GM18858 (cell line): ENCODE measurements around the gene FAM76B.
"Not testable (repeated sequence)": the region's sequence is repeated elsewhere in the genome, so short reads cannot be mapped to it uniquely, and the experiment has no call there.

Source experiments
- ATAC-seq: cut with Tn5 transposase; IDR thresholded peaks from one replicate; pipeline ENCODE4 v1.9.1; 2021; ENCODE audit not compliant: unreplicated experiment

The FAM76B gene

GRCh38 chr11:95789506-95790122 lies at the start of gene FAM76B:
Gene FAM76B (minus strand): TSS chr11:95789782. CDS start chr11:95789478, 304 bp downstream.
- peak; percentile 64 for ATAC-seq

GRCh38 chr11:95835768-95836488 lies 46.3 kb upstream of the FAM76B start:
- peak; percentile 80 for ATAC-seq

GRCh38 chr11:95835351-95835750 lies 45.8 kb upstream of the FAM76B start:
- no peak for ATAC-seq

- no peak for ATAC-seq
These were observed 43.8 kb upstream of the FAM76B start for GRCh38 chr11:95833378-95833777.

GRCh38 chr11:95832763-95833162 lies 43.2 kb upstream of the FAM76B start:
- no peak for ATAC-seq

- no peak for ATAC-seq
These were observed 41.8 kb upstream of the FAM76B start for GRCh38 chr11:95831198-95831883.

GRCh38 chr11:95829580-95830259 lies 40.1 kb upstream of the FAM76B start:
- ATAC-seq = no peak

GRCh38 chr11:95827696-95828095 lies 38.1 kb upstream of the FAM76B start:
- ATAC-seq = no peak

GRCh38 chr11:95821640-95822039 lies 32.1 kb upstream of the FAM76B start:
- no peak for ATAC-seq

- no peak for ATAC-seq
These were observed 26.5 kb upstream of the FAM76B start for GRCh38 chr11:95816037-95816436.

- ATAC-seq = not testable (repeated sequence)
These were observed 21.5 kb upstream of the FAM76B start for GRCh38 chr11:95811052-95811451.

GRCh38 chr11:95806464-95806863 lies 16.9 kb upstream of the FAM76B start:
- ATAC-seq = not testable (repeated sequence)

- no peak for ATAC-seq
These were observed 16.3 kb upstream of the FAM76B start for GRCh38 chr11:95805869-95806268.

GRCh38 chr11:95803973-95804372 lies 14.4 kb upstream of the FAM76B start:
- ATAC-seq = no peak

GRCh38 chr11:95802806-95803205 lies 13.2 kb upstream of the FAM76B start:
- no peak for ATAC-seq

- ATAC-seq = no peak
These were observed 10.9 kb upstream of the FAM76B start for GRCh38 chr11:95800438-95800837.

GRCh38 chr11:95799546-95799945 lies 10.0 kb upstream of the FAM76B start:
- no peak for ATAC-seq

GRCh38 chr11:95796501-95796900 lies 6.9 kb upstream of the FAM76B start:
- ATAC-seq = no peak

GRCh38 chr11:95795627-95796295 lies 6.2 kb upstream of the FAM76B start:
- no peak for ATAC-seq

GRCh38 chr11:95794086-95794485 lies 4.5 kb upstream of the FAM76B start:
- no peak for ATAC-seq

GRCh38 chr11:95793116-95793515 lies 3.5 kb upstream of the FAM76B start:
- no peak for ATAC-seq
